ENCODE measurements around the gene PIK3CD.

PIK3CD gene

DNA sequence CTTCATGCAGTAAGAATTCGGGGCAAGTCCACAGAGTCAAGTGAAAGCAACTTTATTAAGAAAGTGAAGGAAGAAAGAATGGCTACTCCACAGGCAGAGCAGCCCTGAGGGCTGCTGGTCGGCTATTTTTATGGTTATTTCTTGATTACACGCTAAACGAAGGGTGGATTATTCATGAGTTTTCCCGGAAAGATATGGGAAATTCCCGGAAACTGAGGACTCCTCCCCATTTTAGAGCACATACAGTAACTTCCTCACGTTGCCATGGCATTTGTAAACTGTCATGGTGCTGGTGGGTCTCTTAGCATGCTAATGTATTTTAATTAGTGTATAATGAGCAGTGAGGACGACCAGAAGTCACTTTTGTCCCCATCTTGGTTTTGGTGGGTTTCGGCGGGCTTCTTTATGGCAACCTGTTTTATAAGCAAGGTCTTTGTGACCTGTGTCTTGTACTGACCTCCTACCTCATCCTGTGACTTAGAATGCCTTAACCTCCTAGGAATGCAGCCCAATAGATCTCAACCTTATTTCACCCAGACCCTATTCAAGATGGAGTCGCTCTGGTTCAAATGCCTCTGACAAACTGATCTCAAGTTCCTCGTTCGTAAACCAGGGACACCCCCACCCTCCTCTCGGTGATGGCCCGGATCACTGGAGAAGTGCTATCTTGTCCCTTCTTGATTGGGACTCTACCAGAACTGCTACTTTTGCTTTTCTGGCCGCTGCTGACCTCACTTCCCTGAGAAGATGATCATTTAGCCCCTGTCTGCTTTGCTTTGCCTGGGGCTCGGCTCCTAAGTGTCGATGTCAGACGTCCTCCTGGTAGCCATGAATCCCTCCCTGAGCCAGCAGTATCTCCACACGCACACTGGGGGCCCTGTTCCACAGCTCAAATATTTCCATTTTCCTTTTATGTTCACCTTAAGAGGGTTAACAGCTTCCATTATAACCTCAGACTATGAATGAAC, 123.5 kb downstream of the PIK3CD start:
- no peak for DNase-seq (ENCODE audit: low spot score in 2 of 2)
- H3K27ac Mint-ChIP-seq (ENCODE audit: low read depth) = no peak overlapping the region
- peaks cover 24% of the 10 kb centered on the region for H3K36me3 Mint-ChIP-seq (ENCODE audit: insufficient read depth)
- no peak overlapping the region for H3K4me3 Mint-ChIP-seq
- peaks cover 22% of the 10 kb centered on the region for H3K4me1 Mint-ChIP-seq
- no peaks in the 10 kb centered on the region for H3K9me3 Mint-ChIP-seq
- H3K27me3 Mint-ChIP-seq = no peaks in the 10 kb centered on the region
- ATAC-seq (replicated peaks; ENCODE audit: extremely low read depth, poor library complexity, severe bottlenecking) = no peak

- H3K9me3 Mint-ChIP-seq = no peaks in the 10 kb centered on the region
- H3K4me3 Mint-ChIP-seq = no peak overlapping the region
- DNase-seq (ENCODE audit: low spot score in 2 of 2) = no peak
- peak overlapping the region; percentile 3 for H3K27ac Mint-ChIP-seq (ENCODE audit: low read depth)
- no peak for ATAC-seq (replicated peaks; ENCODE audit: extremely low read depth, poor library complexity, severe bottlenecking)
- peaks cover 16% of the 10 kb centered on the region for H3K36me3 Mint-ChIP-seq (ENCODE audit: insufficient read depth)
- H3K4me1 Mint-ChIP-seq = peaks cover 22% of the 10 kb centered on the region
- H3K27me3 Mint-ChIP-seq = no peaks in the 10 kb centered on the region
These were observed 125.2 kb downstream of the PIK3CD start for GRCh38 chr1:9776685-9777084.
